SK-N-MC (cell line): Measurements from ENCODE around the gene PARD3B.

ENCODE experiments used
- EZH2 ChIP-seq: fragments of 200-600 bp; sonication (generic); IDR thresholded peaks from one replicate; pipeline ENCODE4 v1.6.1; 2017; ENCODE audit warnings: antibody characterized with exemption
- FOXP2 ChIP-seq: optimal IDR thresholded peaks from 2 replicates; pipeline ENCODE3; 2011; ENCODE audit warnings: mild to moderate bottlenecking, moderate library complexity; ENCODE audit not compliant: insufficient read depth; ENCODE audit errors: extremely low read length, control extremely low read depth
- POLR2AphosphoS5 ChIP-seq: IDR thresholded peaks from 2 replicates; pipeline ENCODE4 v1.6.1; 2012; ENCODE audit warnings: mild to moderate bottlenecking, low read depth, low read length, borderline replicate concordance

GRCh38 chr2:205474741-205475415, 929.6 kb downstream of the PARD3B start:
- TF ChIP-seq EZH2 (no peak), POLR2AphosphoS5 (no peak), FOXP2 (no peak)
